ENCODE measurements around the gene CAPN9. TPM values are rescaled to one million over a fixed set of nuclear protein-coding genes. Genes with fewer than 3 reads are reported as not detected.

The CAPN9 gene
- total RNA-seq, 1 donor from 2014 or later = not detected

- H3K27me3 Mint-ChIP-seq = no peaks in the 10 kb centered on the region
- peaks cover 4% of the 10 kb centered on the region for H3K4me1 Mint-ChIP-seq
- DNase-seq = no peak
- intact Hi-C loops (cut with micrococcal nuclease) = no loop called here
- no peaks in the 10 kb centered on the region for H3K9me3 Mint-ChIP-seq
- H3K36me3 Mint-ChIP-seq (ENCODE audit: low read depth) = no peaks in the 10 kb centered on the region
- H3K4me3 Mint-ChIP-seq = no peak overlapping the region
- H3K27ac Mint-ChIP-seq = no peak overlapping the region
Observed at GRCh38 chr1:230749150-230749549, 2.0 kb downstream of the CAPN9 start.

DNA sequence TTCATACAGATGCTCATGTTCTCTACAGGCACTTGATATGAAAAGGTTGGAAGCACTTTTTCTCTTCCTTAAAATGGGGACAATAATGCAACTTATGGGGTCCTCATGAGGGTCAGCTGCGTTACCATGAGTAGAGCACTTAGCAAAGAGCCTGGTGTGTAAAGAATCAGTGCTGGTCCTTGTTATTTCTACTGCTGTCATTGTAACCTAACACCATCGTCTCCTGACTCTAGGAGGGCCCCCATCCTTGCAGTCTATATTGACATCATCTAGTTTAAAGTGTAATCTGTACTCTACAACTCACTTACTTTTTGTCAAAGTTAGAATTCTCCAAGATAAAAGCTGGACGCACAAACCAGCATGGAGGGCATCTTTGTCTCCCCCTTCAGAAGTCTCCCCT is 2.4 kb downstream of the CAPN9 start:
- H3K4me3 Mint-ChIP-seq = no peak overlapping the region
- peaks cover 4% of the 10 kb centered on the region for H3K4me1 Mint-ChIP-seq
- H3K9me3 Mint-ChIP-seq = no peaks in the 10 kb centered on the region
- intact Hi-C loops (cut with micrococcal nuclease) = loop anchor here (10.0 kb wide), 2 partner anchors 115 to 305 kb away; partner anchors contain the start of gene C1orf198
- DNase-seq = no peak
- no peaks in the 10 kb centered on the region for H3K36me3 Mint-ChIP-seq (ENCODE audit: low read depth)
- H3K27me3 Mint-ChIP-seq = no peaks in the 10 kb centered on the region
- no peak overlapping the region for H3K27ac Mint-ChIP-seq

- no peaks in the 10 kb centered on the region for H3K9me3 Mint-ChIP-seq
- H3K27me3 Mint-ChIP-seq = no peaks in the 10 kb centered on the region
- peaks cover 4% of the 10 kb centered on the region for H3K4me1 Mint-ChIP-seq
- no peaks in the 10 kb centered on the region for H3K36me3 Mint-ChIP-seq (ENCODE audit: low read depth)
- DNase-seq = no peak
- intact Hi-C loops (cut with micrococcal nuclease) = loop anchor here (10.0 kb wide), 2 partner anchors 114 to 304 kb away; partner anchors contain the start of gene C1orf198
- no peak overlapping the region for H3K27ac Mint-ChIP-seq
- H3K4me3 Mint-ChIP-seq = no peak overlapping the region
Observed at GRCh38 chr1:230750576-230750975, 3.4 kb downstream of the CAPN9 start.

- Mint-ChIP-seq H3K9me3 (no peaks in the 10 kb centered on the region), H3K4me3 (no peak overlapping the region), H3K27ac (no peak overlapping the region), H3K4me1 (peaks cover 4% of the 10 kb centered on the region), H3K27me3 (no peaks in the 10 kb centered on the region), H3K36me3 (ENCODE audit: low read depth) (no peaks in the 10 kb centered on the region)
- DNase-seq = no peak
- intact Hi-C loops (cut with micrococcal nuclease) = loop anchor here (10.0 kb wide), 2 partner anchors 114 to 304 kb away; partner anchors contain the start of gene C1orf198
Observed at GRCh38 chr1:230750986-230751625, 3.9 kb downstream of the CAPN9 start.

DNA sequence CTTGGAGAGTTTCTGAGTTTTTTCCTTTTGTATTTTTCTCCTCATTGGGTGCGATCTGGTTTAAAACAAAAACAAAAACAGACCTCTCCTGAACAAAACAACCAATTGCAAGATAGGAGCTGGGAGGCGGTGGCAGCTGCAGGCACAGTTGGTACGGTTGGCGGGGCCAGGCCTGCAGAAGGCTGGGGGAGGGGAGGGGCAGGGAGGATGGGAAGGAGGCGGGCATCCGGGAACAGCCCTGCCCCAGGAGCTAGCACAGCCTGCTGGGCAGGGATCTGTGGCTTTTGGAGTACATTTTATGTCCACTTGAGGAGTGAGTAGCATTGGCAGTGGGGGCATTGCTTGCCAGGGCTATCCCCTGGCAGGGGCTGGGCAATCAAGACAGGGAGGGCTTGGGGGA is 5.2 kb downstream of the CAPN9 start:
- H3K27ac Mint-ChIP-seq = no peak overlapping the region
- H3K4me3 Mint-ChIP-seq = no peak overlapping the region
- H3K4me1 Mint-ChIP-seq = peaks cover 4% of the 10 kb centered on the region
- no peak for DNase-seq
- no peaks in the 10 kb centered on the region for H3K9me3 Mint-ChIP-seq
- H3K27me3 Mint-ChIP-seq = no peaks in the 10 kb centered on the region
- no peaks in the 10 kb centered on the region for H3K36me3 Mint-ChIP-seq (ENCODE audit: low read depth)
- intact Hi-C loops (cut with micrococcal nuclease) = loop anchor here (10.0 kb wide), 2 partner anchors 112 to 302 kb away; partner anchors contain the start of gene C1orf198

DNA sequence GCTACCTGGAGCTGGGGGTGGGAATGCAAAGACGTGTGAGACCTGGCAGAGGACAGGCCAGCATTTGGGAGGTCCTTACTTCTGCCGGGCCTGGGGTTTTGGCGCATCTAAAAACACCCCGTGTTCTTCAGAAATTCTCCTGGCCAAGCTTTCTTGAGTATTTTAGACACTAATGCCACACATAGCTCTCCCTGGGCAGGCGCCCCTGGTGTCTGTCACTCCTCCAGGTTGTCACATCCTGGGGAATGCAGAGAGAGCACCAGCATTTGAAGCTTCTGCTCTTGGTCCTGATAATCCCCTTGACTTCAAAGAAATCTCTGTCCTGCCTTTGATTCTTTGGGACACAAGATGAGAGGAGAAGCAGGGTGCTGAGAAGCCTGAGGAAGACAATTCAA is 6.0 kb downstream of the CAPN9 start:
- intact Hi-C loops (cut with micrococcal nuclease) = loop anchor here (10.0 kb wide), 2 partner anchors 112 to 302 kb away; partner anchors contain the start of gene C1orf198
- Mint-ChIP-seq H3K9me3 (no peaks in the 10 kb centered on the region), H3K27ac (no peak overlapping the region), H3K27me3 (no peaks in the 10 kb centered on the region), H3K36me3 (ENCODE audit: low read depth) (no peaks in the 10 kb centered on the region), H3K4me1 (peaks cover 4% of the 10 kb centered on the region), H3K4me3 (peak overlapping the region; percentile 71)
- no peak for DNase-seq

GRCh38 chr1:230753586-230754251 is 6.5 kb downstream of the CAPN9 start:
- Mint-ChIP-seq H3K4me1 (peaks cover 4% of the 10 kb centered on the region), H3K27ac (peak overlapping the region; percentile 64), H3K27me3 (no peaks in the 10 kb centered on the region), H3K36me3 (ENCODE audit: low read depth) (no peaks in the 10 kb centered on the region), H3K9me3 (no peaks in the 10 kb centered on the region), H3K4me3 (peak overlapping the region; percentile 71)
- DNase-seq = peak; percentile 82
- intact Hi-C loops (cut with micrococcal nuclease) = loop anchor here (10.0 kb wide), 2 partner anchors 111 to 301 kb away; partner anchors contain the start of gene C1orf198

- H3K36me3 Mint-ChIP-seq (ENCODE audit: low read depth) = no peaks in the 10 kb centered on the region
- H3K4me3 Mint-ChIP-seq = no peak overlapping the region
- intact Hi-C loops (cut with micrococcal nuclease) = loop anchor here (10.0 kb wide), 2 partner anchors 110 to 300 kb away; partner anchors contain the start of gene C1orf198
- no peak for DNase-seq
- no peaks in the 10 kb centered on the region for H3K27me3 Mint-ChIP-seq
- peaks cover 4% of the 10 kb centered on the region for H3K4me1 Mint-ChIP-seq
- no peak overlapping the region for H3K27ac Mint-ChIP-seq
- no peaks in the 10 kb centered on the region for H3K9me3 Mint-ChIP-seq
Observed at GRCh38 chr1:230754796-230755195, 7.6 kb downstream of the CAPN9 start.

- no peaks in the 10 kb centered on the region for H3K36me3 Mint-ChIP-seq (ENCODE audit: low read depth)
- H3K27me3 Mint-ChIP-seq = peaks cover 2% of the 10 kb centered on the region
- H3K27ac Mint-ChIP-seq = no peak overlapping the region
- no peak for DNase-seq
- H3K9me3 Mint-ChIP-seq = no peaks in the 10 kb centered on the region
- intact Hi-C loops (cut with micrococcal nuclease) = loop anchor here (10.0 kb wide), 2 partner anchors 107 to 297 kb away; partner anchors contain the start of gene C1orf198
- H3K4me3 Mint-ChIP-seq = no peak overlapping the region
- peaks cover 4% of the 10 kb centered on the region for H3K4me1 Mint-ChIP-seq
Observed at GRCh38 chr1:230757856-230758708, 10.9 kb downstream of the CAPN9 start.

- no peak overlapping the region for H3K27ac Mint-ChIP-seq
- H3K27me3 Mint-ChIP-seq = peaks cover 2% of the 10 kb centered on the region
- intact Hi-C loops (cut with micrococcal nuclease) = loop anchor here (10.0 kb wide), 2 partner anchors 106 to 296 kb away; partner anchors contain the start of gene C1orf198
- H3K4me1 Mint-ChIP-seq = no peaks in the 10 kb centered on the region
- DNase-seq = no peak
- no peak overlapping the region for H3K4me3 Mint-ChIP-seq
- no peaks in the 10 kb centered on the region for H3K36me3 Mint-ChIP-seq (ENCODE audit: low read depth)
- no peaks in the 10 kb centered on the region for H3K9me3 Mint-ChIP-seq
Observed at GRCh38 chr1:230758709-230759368, 11.7 kb downstream of the CAPN9 start.

DNA sequence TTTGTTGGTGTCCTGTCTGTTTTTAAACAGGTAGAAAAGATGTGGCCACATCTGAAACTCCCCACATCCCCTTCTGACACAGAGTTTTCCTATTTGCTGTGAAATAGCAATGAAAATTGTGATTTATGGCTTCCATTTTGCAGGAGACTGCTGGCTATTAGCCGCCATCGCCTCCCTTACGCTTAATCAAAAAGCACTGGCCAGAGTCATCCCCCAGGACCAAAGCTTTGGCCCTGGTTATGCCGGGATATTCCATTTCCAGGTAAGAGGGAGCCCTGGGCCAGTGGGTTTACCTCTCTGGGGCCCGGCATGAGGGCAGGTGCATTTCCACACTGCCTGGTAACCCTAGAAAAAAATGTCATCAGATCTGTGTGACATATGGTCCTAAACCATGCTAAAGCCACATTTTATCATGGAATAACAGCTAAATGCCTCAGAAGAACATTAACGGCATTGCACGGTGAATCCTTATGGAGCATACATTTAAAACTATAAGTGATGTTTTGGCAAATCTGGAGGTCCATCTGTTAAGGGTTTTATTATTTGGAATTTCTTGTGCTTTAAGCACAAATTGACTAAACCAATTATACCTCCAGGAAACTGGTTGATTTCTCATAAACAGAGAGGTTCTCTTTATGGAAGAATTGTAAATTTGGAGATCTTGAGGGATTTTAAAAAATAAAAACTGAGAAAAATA is 12.3 kb downstream of the CAPN9 start:
- Mint-ChIP-seq H3K27ac (no peak overlapping the region), H3K9me3 (no peaks in the 10 kb centered on the region), H3K4me1 (no peaks in the 10 kb centered on the region), H3K36me3 (ENCODE audit: low read depth) (no peaks in the 10 kb centered on the region), H3K27me3 (peaks cover 2% of the 10 kb centered on the region), H3K4me3 (no peak overlapping the region)
- intact Hi-C loops (cut with micrococcal nuclease) = loop anchor here (10.0 kb wide), 2 partner anchors 105 to 295 kb away; partner anchors contain the start of gene C1orf198
- DNase-seq = no peak

DNA sequence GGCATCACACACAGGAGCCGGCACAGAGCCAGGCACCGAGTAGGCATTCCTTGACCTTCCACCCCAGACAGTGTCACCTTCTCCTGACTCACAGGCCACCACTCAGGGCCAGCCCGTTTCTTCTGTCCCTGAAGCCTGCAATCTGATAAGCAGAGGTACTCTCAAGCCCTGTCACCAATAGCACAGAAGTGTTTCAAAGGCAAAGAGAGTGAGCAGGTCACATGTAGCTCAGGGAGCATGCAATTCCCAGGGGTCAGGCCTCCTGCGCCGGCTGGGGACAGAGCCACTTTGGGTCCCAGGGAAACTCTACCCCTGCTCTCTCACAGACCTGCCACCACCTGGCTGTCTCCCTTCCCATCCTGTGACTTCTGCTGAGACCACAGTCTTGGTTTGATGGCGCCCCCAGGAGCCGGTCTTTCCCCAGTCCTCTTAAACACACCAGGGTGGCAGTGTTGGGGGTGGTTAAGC is 13.2 kb downstream of the CAPN9 start:
- peaks cover 2% of the 10 kb centered on the region for H3K27me3 Mint-ChIP-seq
- no peak overlapping the region for H3K4me3 Mint-ChIP-seq
- H3K27ac Mint-ChIP-seq = no peak overlapping the region
- no peaks in the 10 kb centered on the region for H3K9me3 Mint-ChIP-seq
- intact Hi-C loops (cut with micrococcal nuclease) = no loop called here
- no peak for DNase-seq
- no peaks in the 10 kb centered on the region for H3K36me3 Mint-ChIP-seq (ENCODE audit: low read depth)
- no peaks in the 10 kb centered on the region for H3K4me1 Mint-ChIP-seq
